EH (cell line): Measurements from ENCODE around the gene RAB21.

Source experiments
- DNase-seq: peaks from one replicate; pipeline ENCODE4 v3.0.0-alpha.2; 2015; ENCODE audit warnings: low read depth

The RAB21 gene

GRCh38 chr12:71754461-71755145 lies at the start of gene RAB21:
Gene RAB21, plus strand, starts transcription at chr12:71754863. Its CDS starts 267 bp downstream, at chr12:71755130.
- peak; percentile 98 for DNase-seq

GRCh38 chr12:71704920-71705319 lies 49.7 kb upstream of the RAB21 start:
- no peak for DNase-seq

- DNase-seq, result peak; percentile 15
Observed at GRCh38 chr12:71708658-71709057, 46.0 kb upstream of the RAB21 start.

GRCh38 chr12:71710276-71711125 lies 44.2 kb upstream of the RAB21 start:
- DNase-seq, result peak; percentile 90

- DNase-seq, result no peak
Observed at GRCh38 chr12:71718611-71719010, 36.1 kb upstream of the RAB21 start.

DNA sequence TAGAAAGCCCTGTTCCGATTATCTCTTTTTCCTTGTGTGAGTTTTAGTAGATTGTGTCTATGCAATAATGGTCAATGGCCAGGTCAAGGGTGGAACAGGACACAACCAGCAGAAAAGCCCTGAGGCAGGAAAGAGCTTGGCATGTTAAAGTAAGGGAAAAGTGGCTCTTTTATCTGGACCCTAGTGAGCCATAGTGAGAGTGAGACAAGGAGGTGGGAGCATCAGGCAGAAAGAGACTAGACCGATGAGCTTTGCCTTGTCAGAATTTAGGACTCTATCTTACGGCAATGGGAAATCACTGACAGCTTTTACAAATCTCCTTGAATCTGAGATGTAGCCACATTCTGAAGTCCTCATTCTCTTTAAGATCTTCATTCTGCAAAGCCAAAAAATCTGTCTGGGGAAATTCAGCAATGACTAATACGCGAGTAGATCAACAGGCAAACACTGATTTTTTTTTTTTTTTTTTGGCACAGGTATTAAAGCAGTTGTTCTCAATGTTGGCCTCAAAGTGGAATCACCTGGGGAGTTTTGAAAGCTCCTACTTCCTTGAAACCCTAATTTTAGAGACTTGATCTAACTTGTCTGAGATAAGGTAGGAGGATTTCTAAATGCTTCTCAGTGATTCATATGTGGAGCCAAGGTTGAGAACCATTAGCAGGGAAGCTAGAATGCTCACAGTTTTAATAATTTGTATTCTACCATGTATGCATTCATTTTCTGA lies 34.9 kb upstream of the RAB21 start:
- DNase-seq, result no peak

DNA sequence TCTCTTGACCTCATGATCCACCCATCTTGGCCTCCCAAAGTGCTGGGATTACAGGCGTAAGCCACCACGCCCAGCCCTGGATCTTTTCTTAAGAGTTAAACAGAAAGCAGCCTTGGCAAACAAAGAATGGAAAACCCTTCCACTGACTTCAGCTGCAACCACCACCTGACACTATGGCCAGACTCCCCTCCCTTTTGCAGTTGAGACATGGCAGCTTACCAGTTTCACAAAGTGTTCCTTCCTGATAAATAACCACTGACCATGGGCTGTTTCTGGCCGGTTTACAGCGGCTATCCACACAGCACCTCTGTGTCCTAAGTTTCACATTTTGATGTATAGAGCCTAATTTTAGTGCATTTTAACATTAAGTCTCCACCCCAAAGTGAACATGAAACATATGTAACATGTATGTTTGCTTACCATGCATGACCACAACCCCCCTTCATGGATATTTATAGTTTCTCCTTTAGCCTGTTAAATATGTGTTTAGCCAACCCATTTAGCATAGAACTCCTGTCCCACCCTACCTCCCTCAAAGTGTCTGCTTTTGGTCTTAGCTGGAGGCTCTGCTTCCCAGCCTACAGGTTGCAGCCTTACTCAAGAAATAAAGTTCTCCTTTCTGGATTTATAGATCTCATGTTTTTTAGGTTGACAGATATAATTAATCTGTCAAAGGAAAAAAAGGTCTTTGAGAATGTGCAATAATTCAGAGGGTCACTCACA lies 32.7 kb upstream of the RAB21 start:
- no peak for DNase-seq

DNA sequence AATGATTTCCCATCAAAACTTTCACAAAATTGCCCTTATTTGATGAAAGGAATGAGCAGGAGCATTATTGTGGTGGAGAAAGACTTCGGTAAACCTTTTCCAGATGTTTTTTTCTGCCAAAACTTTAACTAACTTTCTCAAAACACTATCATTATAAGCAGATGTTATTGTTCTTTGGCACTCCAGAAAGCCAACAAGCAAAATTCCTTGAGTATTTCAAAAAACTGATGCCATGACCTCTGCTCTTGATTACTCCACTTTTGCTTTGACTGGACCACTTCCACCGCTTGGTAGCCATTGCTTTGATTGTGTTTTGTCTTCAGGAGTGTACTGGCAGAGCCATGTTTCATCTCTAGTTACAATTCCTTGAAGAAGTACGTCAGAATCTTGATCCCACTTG lies 29.7 kb upstream of the RAB21 start:
- DNase-seq, result peak; percentile 44

GRCh38 chr12:71726548-71726947 lies 28.1 kb upstream of the RAB21 start:
- DNase-seq, result no peak

GRCh38 chr12:71727958-71728357 lies 26.7 kb upstream of the RAB21 start:
- DNase-seq, result no peak

DNA sequence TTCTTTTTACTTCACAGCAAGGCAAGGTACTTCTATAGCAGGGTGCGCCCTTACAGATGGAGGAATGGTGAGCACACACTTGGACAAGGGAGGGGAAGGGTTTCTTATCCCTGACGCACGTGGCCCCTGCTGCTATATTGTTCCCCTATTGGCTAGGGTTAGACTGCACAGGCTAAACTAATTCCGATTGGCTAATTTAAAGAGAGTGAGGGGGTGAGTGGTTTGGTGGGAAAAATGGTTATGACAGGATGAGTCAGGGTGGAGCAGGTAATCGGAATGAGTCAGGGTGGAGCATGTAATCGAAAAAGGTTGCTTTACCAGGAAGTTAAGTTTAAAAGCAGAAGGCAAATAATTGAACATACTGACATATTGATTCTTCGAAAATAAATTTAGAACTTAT lies 23.7 kb upstream of the RAB21 start:
- DNase-seq, result no peak

- DNase-seq, result peak; percentile 84
Observed at GRCh38 chr12:71731439-71732356, 23.0 kb upstream of the RAB21 start.

- DNase-seq, result no peak
Observed at GRCh38 chr12:71732357-71732712, 22.3 kb upstream of the RAB21 start.

DNA sequence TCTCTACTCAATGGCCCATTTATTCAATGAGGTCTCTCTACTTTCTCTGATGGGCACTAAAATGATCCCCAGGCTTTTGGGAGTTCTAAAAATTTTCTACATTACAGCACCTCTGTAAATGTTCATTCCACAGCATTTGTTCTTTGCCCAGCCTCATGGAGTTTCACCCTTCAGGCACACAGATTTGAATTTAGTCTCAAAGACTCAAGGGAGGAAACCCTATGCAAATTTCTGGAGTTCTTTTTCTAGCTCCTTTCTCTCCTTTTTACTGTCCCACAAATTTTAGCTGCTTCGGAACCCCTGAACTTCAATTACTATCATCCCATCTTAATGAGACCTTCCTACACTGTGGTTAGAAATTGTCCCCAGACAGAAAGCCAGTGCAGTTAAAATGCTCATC lies 17.5 kb upstream of the RAB21 start:
- no peak for DNase-seq

- no peak for DNase-seq
Observed at GRCh38 chr12:71742998-71743397, 11.7 kb upstream of the RAB21 start.

- DNase-seq, result no peak
Observed at GRCh38 chr12:71744522-71745300, 10.0 kb upstream of the RAB21 start.

DNA sequence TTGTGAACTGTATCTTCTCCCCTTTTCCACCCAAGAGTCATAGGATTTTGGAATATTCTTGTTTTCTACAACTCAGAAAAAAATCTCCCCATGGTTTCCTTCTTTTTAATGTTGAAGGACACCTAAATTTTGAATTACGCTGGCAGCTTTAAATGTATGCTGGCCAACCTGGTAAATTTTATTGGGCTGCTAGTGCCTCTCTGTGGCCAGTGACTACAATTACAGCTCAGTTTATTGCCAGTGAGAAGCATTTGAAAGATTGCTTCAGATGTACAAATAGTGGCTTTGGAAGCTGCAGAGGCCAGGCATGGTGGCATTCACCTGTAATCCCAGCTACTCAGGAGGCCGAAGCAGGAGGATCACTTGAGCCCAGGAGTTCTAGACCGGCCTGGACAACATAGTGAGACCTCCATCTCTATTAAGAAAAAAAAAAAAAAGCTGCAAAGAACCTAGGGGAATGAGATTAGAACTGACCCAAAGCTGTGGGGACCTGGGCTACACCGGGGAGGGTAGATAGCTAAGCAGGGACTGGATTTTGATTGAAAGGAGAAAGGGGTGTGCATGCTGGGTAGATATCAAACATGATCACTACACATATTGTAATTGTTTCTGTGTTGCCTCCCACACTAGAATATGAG lies 7.6 kb upstream of the RAB21 start:
- DNase-seq, result peak; percentile 72

- DNase-seq, result peak; percentile 21
Observed at GRCh38 chr12:71748081-71748850, 6.4 kb upstream of the RAB21 start.

DNA sequence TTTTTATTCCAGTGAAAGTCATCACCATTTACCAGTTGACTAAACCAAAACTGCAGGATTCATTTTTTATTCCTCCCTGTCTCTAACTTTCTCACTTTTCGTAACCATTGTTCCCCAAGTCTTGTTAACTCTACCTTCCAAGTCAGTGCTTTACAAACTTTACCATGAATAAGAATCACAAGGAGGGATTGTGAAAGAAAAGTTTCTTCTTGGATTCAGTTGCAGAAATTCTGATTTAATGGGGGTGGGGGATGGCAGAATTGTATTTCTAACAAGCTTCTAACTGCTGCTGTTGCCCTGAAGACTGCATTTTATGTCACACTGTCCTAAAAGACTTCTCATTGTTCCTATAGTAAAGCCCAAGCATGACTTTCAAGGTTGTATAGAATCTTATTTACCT lies 5.0 kb upstream of the RAB21 start:
- DNase-seq, result no peak
